Iris pigment epithelial cell (primary cell): Measurements from ENCODE around the gene MB21D2.

ENCODE experiments used
- DNase-seq: peaks from one replicate; pipeline ENCODE4 v3.0.0-alpha.2; 2011; ENCODE audit warnings: low read depth

Gene MB21D2

GRCh38 chr3:192833177-192833890 is 84.3 kb downstream of the MB21D2 start:
- DNase-seq: peak; percentile 94

- no peak for DNase-seq
These were observed 85.8 kb downstream of the MB21D2 start for GRCh38 chr3:192831801-192832347.

- peak; percentile 95 for DNase-seq
These were observed 86.5 kb downstream of the MB21D2 start for GRCh38 chr3:192831111-192831644.

GRCh38 chr3:192830291-192831110 is 87.2 kb downstream of the MB21D2 start:
- DNase-seq: peak; percentile 41

- no peak for DNase-seq
These were observed 89.6 kb downstream of the MB21D2 start for GRCh38 chr3:192827863-192828594.

GRCh38 chr3:192827208-192827607 is 90.4 kb downstream of the MB21D2 start:
- DNase-seq: no peak

GRCh38 chr3:192826214-192827006 is 91.2 kb downstream of the MB21D2 start:
- DNase-seq: no peak

GRCh38 chr3:192825657-192826200 is 91.9 kb downstream of the MB21D2 start:
- DNase-seq: peak; percentile 67

- DNase-seq: no peak
These were observed 92.4 kb downstream of the MB21D2 start for GRCh38 chr3:192825216-192825615.

GRCh38 chr3:192824313-192824712 is 93.3 kb downstream of the MB21D2 start:
- no peak for DNase-seq

GRCh38 chr3:192821161-192821560 is 96.5 kb downstream of the MB21D2 start:
- DNase-seq: no peak

GRCh38 chr3:192820161-192820560 is 97.5 kb downstream of the MB21D2 start:
- no peak for DNase-seq

GRCh38 chr3:192819001-192819569 is 98.6 kb downstream of the MB21D2 start:
- peak; percentile 87 for DNase-seq

GRCh38 chr3:192818126-192818525 is 99.5 kb downstream of the MB21D2 start:
- DNase-seq: no peak

GRCh38 chr3:192817506-192817905 is 100.2 kb downstream of the MB21D2 start:
- no peak for DNase-seq

GRCh38 chr3:192817053-192817452 is 100.6 kb downstream of the MB21D2 start:
- peak; percentile 87 for DNase-seq

- peak; percentile 64 for DNase-seq
These were observed 101.3 kb downstream of the MB21D2 start for GRCh38 chr3:192816351-192816750.

- peak; percentile 70 for DNase-seq
These were observed 104.8 kb downstream of the MB21D2 start for GRCh38 chr3:192812743-192813383.

- no peak for DNase-seq
These were observed 111.9 kb downstream of the MB21D2 start for GRCh38 chr3:192805711-192806110.

GRCh38 chr3:192804502-192804901 is 113.2 kb downstream of the MB21D2 start:
- DNase-seq: no peak
